OCI-LY3 (cell line): Measurements from ENCODE around the gene CCNQ.
A peak's percentile ranks its signal among the peaks of the same experiment; 100 is the strongest.

Experiments used
- H2AFZ ChIP-seq: fragments of 200-600, 300-600 bp; shearing (Covaris generic); 2 replicates; pipeline ENCODE4 v1.6.0; 2014; ENCODE audit warnings: antibody characterized with exemption, low read depth, low read length
- H3K27ac ChIP-seq: fragments of 200-600, 300-600 bp; sonication (generic); 2 replicates; pipeline ENCODE4 v1.5.1; 2014; ENCODE audit warnings: mild to moderate bottlenecking, low read length, moderate library complexity, mixed read lengths
- H3K27me3 ChIP-seq: fragments of 200-600, 300-600 bp; sonication (generic); 2 replicates; pipeline ENCODE4 v1.6.1; 2014; ENCODE audit warnings: low read depth, low read length, mixed read lengths
- H3K36me3 ChIP-seq: fragments of 200-600, 300-600 bp; sonication (generic); replicated peaks from 2 replicates; pipeline ENCODE3; 2014; ENCODE audit warnings: low read depth, low read length, mixed read lengths
- H3K4me1 ChIP-seq: fragments of 300-600, 200-600 bp; sonication (generic); 2 replicates; pipeline ENCODE4 v1.6.1; 2014; ENCODE audit warnings: low read length, mixed read lengths
- H3K4me2 ChIP-seq: fragments of 200-600, 300-600 bp; sonication (generic); 2 replicates; pipeline ENCODE4 v1.6.1; 2014; ENCODE audit warnings: low read length, mixed read lengths
- H3K4me3 ChIP-seq: fragments of 300-600, 200-600 bp; sonication (generic); 2 replicates; pipeline ENCODE4 v1.5.1; 2014; ENCODE audit warnings: antibody characterized with exemption, mild to moderate bottlenecking, low read length, moderate library complexity
- H3K79me2 ChIP-seq: fragments of 300-600, 200-600 bp; shearing (Covaris generic); 2 replicates; pipeline ENCODE4 v1.6.1; 2014; ENCODE audit warnings: mild to moderate bottlenecking, low read length, mixed read lengths
- H3K9ac ChIP-seq: fragments of 300-600, 200-600 bp; shearing (Covaris generic); 2 replicates; pipeline ENCODE4 v1.6.0; 2014; ENCODE audit warnings: mild to moderate bottlenecking, low read length, moderate library complexity
- H3K9me3 ChIP-seq: fragments of 200-600, 300-600 bp; shearing (Covaris generic); 2 replicates; pipeline ENCODE4 v1.6.1; 2014; ENCODE audit warnings: low read length, mixed read lengths; ENCODE audit not compliant: insufficient read depth
- H4K20me1 ChIP-seq: fragments of 200-600, 300-600 bp; sonication (generic); 2 replicates; pipeline ENCODE4 v1.6.1; 2016; ENCODE audit warnings: low read length, mixed read lengths; ENCODE audit not compliant: insufficient read depth
- EZH2phosphoT487 ChIP-seq: fragments of 200-600 bp; shearing (Covaris generic); IDR thresholded peaks from 2 replicates; pipeline ENCODE4 v1.6.1; 2018; ENCODE audit warnings: antibody characterized with exemption, mixed run types, low read depth
- TF ChIP-seq, protein P1 (sequence below): fragments of 200-600, 300-600 bp; sonication (generic); IDR thresholded peaks from 2 replicates; pipeline ENCODE4 v1.5.1; 2014; ENCODE audit warnings: antibody characterized with exemption, low read length, low read depth

The CCNQ gene

DNA sequence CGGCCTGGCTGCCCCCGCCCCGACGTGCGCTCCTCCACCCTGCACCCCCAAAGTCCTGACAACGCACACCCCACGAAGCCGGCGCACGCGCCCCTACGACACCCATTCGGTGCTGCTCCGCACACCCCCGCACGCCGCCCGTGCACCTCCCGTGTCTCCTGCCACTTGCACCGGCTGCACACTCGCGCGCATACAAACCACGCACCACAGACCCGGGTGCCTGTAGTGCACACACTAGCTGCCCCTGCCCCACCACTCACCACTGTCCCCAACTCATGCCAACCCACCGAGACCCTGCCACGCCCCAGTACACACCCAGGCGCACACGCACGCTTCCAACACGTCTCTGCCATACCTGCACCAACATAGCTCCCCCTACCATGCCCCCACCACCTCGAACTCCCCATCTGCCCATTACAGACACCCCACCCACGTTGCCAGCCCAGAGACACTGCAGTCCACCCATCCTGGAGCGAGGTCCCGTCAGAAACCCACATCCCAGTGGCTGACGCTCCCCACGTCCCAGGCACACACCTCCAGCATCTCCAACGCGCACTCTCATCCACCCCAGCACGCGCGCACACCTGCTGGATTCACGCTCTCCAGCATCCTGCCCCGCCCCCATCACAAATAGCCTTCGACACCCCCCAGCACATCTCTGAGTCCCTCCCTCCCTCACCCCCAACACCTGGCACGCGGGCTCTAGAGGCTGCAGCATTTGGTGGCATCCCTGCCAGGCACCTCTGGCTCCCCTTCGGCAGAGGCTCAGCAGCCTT lies 43.9 kb upstream of the CCNQ start:
- H3K4me2 ChIP-seq, result peak overlapping the region; percentile 9; the same call in 1 of the 2 replicates
- no peak overlapping the region for H2AFZ ChIP-seq

GRCh38 chrX:153642051-153642654 lies 43.2 kb upstream of the CCNQ start:
- TF ChIP-seq EZH2phosphoT487, result no peak
- TF ChIP-seq, protein P1, sequence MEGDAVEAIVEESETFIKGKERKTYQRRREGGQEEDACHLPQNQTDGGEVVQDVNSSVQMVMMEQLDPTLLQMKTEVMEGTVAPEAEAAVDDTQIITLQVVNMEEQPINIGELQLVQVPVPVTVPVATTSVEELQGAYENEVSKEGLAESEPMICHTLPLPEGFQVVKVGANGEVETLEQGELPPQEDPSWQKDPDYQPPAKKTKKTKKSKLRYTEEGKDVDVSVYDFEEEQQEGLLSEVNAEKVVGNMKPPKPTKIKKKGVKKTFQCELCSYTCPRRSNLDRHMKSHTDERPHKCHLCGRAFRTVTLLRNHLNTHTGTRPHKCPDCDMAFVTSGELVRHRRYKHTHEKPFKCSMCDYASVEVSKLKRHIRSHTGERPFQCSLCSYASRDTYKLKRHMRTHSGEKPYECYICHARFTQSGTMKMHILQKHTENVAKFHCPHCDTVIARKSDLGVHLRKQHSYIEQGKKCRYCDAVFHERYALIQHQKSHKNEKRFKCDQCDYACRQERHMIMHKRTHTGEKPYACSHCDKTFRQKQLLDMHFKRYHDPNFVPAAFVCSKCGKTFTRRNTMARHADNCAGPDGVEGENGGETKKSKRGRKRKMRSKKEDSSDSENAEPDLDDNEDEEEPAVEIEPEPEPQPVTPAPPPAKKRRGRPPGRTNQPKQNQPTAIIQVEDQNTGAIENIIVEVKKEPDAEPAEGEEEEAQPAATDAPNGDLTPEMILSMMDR, result no peak
- Histone ChIP-seq H3K4me3 (peak overlapping the region; percentile 44; the same call in 1 of the 2 replicates), H3K27ac (no peak overlapping the region), H3K9me3 (no peaks in the 10 kb centered on the region), H3K9ac (no peak overlapping the region), H3K4me2 (peak overlapping the region; percentile 54), H4K20me1 (no peaks in the 10 kb centered on the region), H3K79me2 (no peaks in the 10 kb centered on the region), H3K36me3 (no peaks in the 10 kb centered on the region), H3K27me3 (peaks cover 4% of the 10 kb centered on the region; the same call in 1 of the 2 replicates), H3K4me1 (peaks cover 13% of the 10 kb centered on the region; the same call in 1 of the 2 replicates), H2AFZ (no peak overlapping the region)

More for the DNA sequence above, 43.9 kb upstream of the CCNQ start:
- peak overlapping the region; percentile 31; the same call in 1 of the 2 replicates for H3K4me3 ChIP-seq
- H3K27ac ChIP-seq, result no peak overlapping the region
- H4K20me1 ChIP-seq, result no peaks in the 10 kb centered on the region
- peaks cover 4% of the 10 kb centered on the region; the same call in 1 of the 2 replicates for H3K27me3 ChIP-seq
- no peaks in the 10 kb centered on the region for H3K36me3 ChIP-seq
- no peak overlapping the region for H3K9ac ChIP-seq
- TF ChIP-seq, protein P1, result no peak
- no peak for TF ChIP-seq EZH2phosphoT487
- peaks cover 13% of the 10 kb centered on the region; the same call in 1 of the 2 replicates for H3K4me1 ChIP-seq
- H3K79me2 ChIP-seq, result no peaks in the 10 kb centered on the region
- H3K9me3 ChIP-seq, result no peaks in the 10 kb centered on the region

- H3K4me2 ChIP-seq, result peak overlapping the region; percentile 54
- peaks cover 4% of the 10 kb centered on the region; the same call in 1 of the 2 replicates for H3K27me3 ChIP-seq
- H3K4me3 ChIP-seq, result peak overlapping the region; percentile 44; the same call in 1 of the 2 replicates
Measured at GRCh38 chrX:153641627-153642026, 42.7 kb upstream of the CCNQ start.

More at GRCh38 chrX:153641627-153642026, 42.7 kb upstream of the CCNQ start:
- Histone ChIP-seq H3K9me3 (no peaks in the 10 kb centered on the region), H4K20me1 (no peaks in the 10 kb centered on the region), H3K27ac (no peak overlapping the region), H3K9ac (no peak overlapping the region), H2AFZ (no peak overlapping the region), H3K79me2 (no peaks in the 10 kb centered on the region), H3K4me1 (peaks cover 13% of the 10 kb centered on the region; the same call in 1 of the 2 replicates), H3K36me3 (no peaks in the 10 kb centered on the region)
- TF ChIP-seq, protein P1, result no peak
- no peak for TF ChIP-seq EZH2phosphoT487
